H1 (cell line): ENCODE data around the gene RDH11. TPM values are rescaled to one million over a fixed set of nuclear protein-coding genes. Genes with fewer than 3 reads are reported as not detected.

ENCODE experiments used
- CTCF ChIA-PET: fragments of 300-600 bp; sonication (Branson Sonifier 250); formaldehyde crosslinking; loops from one replicate; lab custom pipeline; 2021; ENCODE audit not compliant: partially characterized antibody; lab: Charles Lee
- POLR2A ChIA-PET: fragments of 300-600 bp; sonication (Branson Sonifier 250); formaldehyde crosslinking; loops from one replicate; lab custom pipeline; 2021; ENCODE audit warnings: inconsistent platforms; ENCODE audit not compliant: partially characterized antibody; lab: Charles Lee
- DNase-seq, 2 experiments: peaks; one replicate each; pipeline versions ENCODE4 v3.0.0 to v3.0.0-alpha.2; 2010 to 2022; ENCODE audit warnings: low spot score in 2 of 2, low read depth in 1 of 2, mixed read lengths in 1 of 2
- FAIRE-seq: peaks from 2 replicates; lab custom pipeline; 2011; peaks lifted over from hg19 to GRCh38; lab: Jason Lieb, UNC
- H2AFZ ChIP-seq: 2 replicates; pipeline ENCODE4 v1.8.1; 2012; ENCODE audit warnings: low read length, inconsistent platforms
- H2AK5ac ChIP-seq: 2 replicates; pipeline ENCODE4 v1.6.1; 2013; ENCODE audit warnings: low read depth, low read length
- H2BK120ac ChIP-seq: replicated peaks from 2 replicates; pipeline ENCODE3; 2013; ENCODE audit warnings: low read depth, low read length, inconsistent platforms
- H2BK12ac ChIP-seq: 2 replicates; pipeline ENCODE4 v1.6.1; 2013; ENCODE audit warnings: low read depth, low read length
- H2BK15ac ChIP-seq: 2 replicates; pipeline ENCODE4 v1.6.1; 2013; ENCODE audit warnings: low read length
- H2BK20ac ChIP-seq: 2 replicates; pipeline ENCODE4 v1.6.1; 2013; ENCODE audit warnings: low read length
- H2BK5ac ChIP-seq: 2 replicates; pipeline ENCODE4 v1.6.1; 2013; ENCODE audit warnings: low read depth, low read length
- H3K14ac ChIP-seq: 2 replicates; pipeline ENCODE4 v1.6.1; 2013; ENCODE audit warnings: inconsistent platforms; ENCODE audit not compliant: insufficient read length
- H3K18ac ChIP-seq: 2 replicates; pipeline ENCODE4 v1.6.1; 2013; ENCODE audit warnings: low read length; ENCODE audit errors: extremely low read depth
- H3K23ac ChIP-seq: 2 replicates; pipeline ENCODE4 v1.6.1; 2013; ENCODE audit warnings: inconsistent platforms; ENCODE audit not compliant: insufficient read length
- H3K23me2 ChIP-seq: 2 replicates; pipeline ENCODE4 v1.6.1; 2013; ENCODE audit warnings: low read depth, low read length
- H3K27ac ChIP-seq: 2 replicates; pipeline ENCODE4 v1.6.1; 2011; ENCODE audit warnings: low read depth, low read length, inconsistent platforms
- H3K27me3 ChIP-seq, 4 experiments: replicated peaks in 1 of 4; 1 replicate in 1 of 4; 2 replicates in 3 of 4; pipeline versions ENCODE4 v1.6.1 to v1.8.1; 2011 to 2013; ENCODE audit warnings: low read length in 3 of 4, mild to moderate bottlenecking in 3 of 4, inconsistent platforms in 2 of 4, mixed read lengths in 2 of 4, moderate library complexity in 1 of 4; ENCODE audit not compliant: control insufficient read depth in 3 of 4, insufficient read depth in 3 of 4; ENCODE audit errors: extremely low read depth in 1 of 4
- H3K36me3 ChIP-seq, 4 experiments: 2 replicates each; pipeline versions ENCODE4 v1.6.1 to v1.8.1; 2011 to 2013; ENCODE audit warnings: mild to moderate bottlenecking in 4 of 4, low read length in 3 of 4, moderate library complexity in 2 of 4, control low read depth in 1 of 4, inconsistent platforms in 1 of 4; ENCODE audit not compliant: insufficient read depth in 4 of 4, control insufficient read depth in 2 of 4
- H3K4ac ChIP-seq: replicated peaks from 2 replicates; pipeline ENCODE3; 2013; ENCODE audit warnings: low read length, low read depth, mixed read lengths, inconsistent platforms; ENCODE audit not compliant: insufficient read length
- H3K4me1 ChIP-seq, 4 experiments: replicated peaks in 1 of 4; 1 replicate in 1 of 4; 2 replicates in 3 of 4; pipeline versions ENCODE4 v1.6.1 to v1.8.1; 2011 to 2013; ENCODE audit warnings: low read length in 3 of 4, inconsistent platforms in 2 of 4, mixed read lengths in 1 of 4; ENCODE audit not compliant: insufficient read depth in 4 of 4, control insufficient read depth in 3 of 4
- H3K4me2 ChIP-seq, 2 experiments: 2 replicates each; pipeline versions ENCODE4 v1.6.1 to v1.8.1; 2011 to 2013; ENCODE audit warnings: low read depth in 2 of 2, low read length in 2 of 2, control low read depth in 1 of 2, inconsistent platforms in 1 of 2, mild to moderate bottlenecking in 1 of 2; ENCODE audit not compliant: insufficient read depth in 1 of 2
- H3K4me3 ChIP-seq, 4 experiments: fragments of 200-600, 300-600 bp in 1 of 4; sonication (generic), shearing (Covaris generic), sonication (Bioruptor Twin) in 1 of 4; 2 replicates each; pipeline versions ENCODE4 v1.5.1 to v1.8.1; 2011 to 2016; ENCODE audit warnings: low read length in 4 of 4, low read depth in 3 of 4, control low read depth in 2 of 4, inconsistent platforms in 2 of 4, mild to moderate bottlenecking in 2 of 4, mixed read lengths in 1 of 4, moderate library complexity in 1 of 4; ENCODE audit not compliant: insufficient read depth in 2 of 4; ENCODE audit errors: extremely low read depth in 1 of 4
- H3K56ac ChIP-seq: replicated peaks from 2 replicates; pipeline ENCODE3; 2013; ENCODE audit warnings: low read depth, mild to moderate bottlenecking, mixed read lengths, low read length, inconsistent platforms; ENCODE audit not compliant: insufficient read length
- H3K79me1 ChIP-seq: 2 replicates; pipeline ENCODE4 v1.6.1; 2013; ENCODE audit warnings: low read depth, low read length, control low read depth
- H3K79me2 ChIP-seq, 2 experiments: 2 replicates each; pipeline versions ENCODE4 v1.6.1 to v1.8.1; 2012 to 2013; ENCODE audit warnings: low read length in 2 of 2, mild to moderate bottlenecking in 2 of 2, inconsistent platforms in 1 of 2; ENCODE audit not compliant: insufficient read depth in 2 of 2, control insufficient read depth in 1 of 2
- H3K9ac ChIP-seq, 4 experiments: replicated peaks in 1 of 4; 1 replicate in 1 of 4; 2 replicates in 3 of 4; pipeline versions ENCODE4 v1.6.1 to v1.8.1; 2011 to 2013; ENCODE audit warnings: low read depth in 3 of 4, low read length in 3 of 4, control low read depth in 2 of 4, mild to moderate bottlenecking in 2 of 4, moderate library complexity in 2 of 4, inconsistent platforms in 1 of 4; ENCODE audit errors: extremely low read depth in 1 of 4
- H3K9me3 ChIP-seq, 2 experiments: 2 replicates each; pipeline versions ENCODE4 v1.6.1 to v1.8.1; 2012 to 2013; ENCODE audit warnings: mild to moderate bottlenecking in 2 of 2, moderate library complexity in 2 of 2, control low read depth in 1 of 2, inconsistent platforms in 1 of 2, low read depth in 1 of 2, low read length in 1 of 2, mixed read lengths in 1 of 2; ENCODE audit not compliant: insufficient read depth in 2 of 2
- H4K20me1 ChIP-seq, 2 experiments: replicated peaks in 1 of 2; 2 replicates each; pipeline versions ENCODE3 to v1.8.1; 2011 to 2013; ENCODE audit warnings: inconsistent platforms in 2 of 2, low read length in 2 of 2, mild to moderate bottlenecking in 1 of 2; ENCODE audit not compliant: insufficient read depth in 2 of 2, control insufficient read depth in 1 of 2
- H4K5ac ChIP-seq: 2 replicates; pipeline ENCODE4 v1.6.1; 2013; ENCODE audit warnings: low read length, low read depth, mixed read lengths, inconsistent platforms; ENCODE audit not compliant: insufficient read length
- H4K8ac ChIP-seq: 2 replicates; pipeline ENCODE4 v1.8.0; 2013; ENCODE audit warnings: mild to moderate bottlenecking, moderate library complexity, low read length, inconsistent platforms; ENCODE audit not compliant: insufficient read depth; ENCODE audit errors: extremely low read depth
- H4K91ac ChIP-seq: replicated peaks from 2 replicates; pipeline ENCODE3; 2013; ENCODE audit warnings: low read length, mixed read lengths, inconsistent platforms; ENCODE audit not compliant: insufficient read length
- ATF3 ChIP-seq: IDR thresholded peaks from 2 replicates; pipeline ENCODE4 v1.6.1; 2011; ENCODE audit warnings: low read depth, mild to moderate bottlenecking, low read length; ENCODE audit not compliant: insufficient read depth
- RFX5 ChIP-seq: IDR thresholded peaks from 2 replicates; pipeline ENCODE4 v1.6.1; 2011; ENCODE audit warnings: low read depth, low read length, improper control_type of control experiment, borderline replicate concordance
- SIX5 ChIP-seq: IDR thresholded peaks from 2 replicates; pipeline ENCODE4 v1.6.1; 2011; ENCODE audit warnings: mild to moderate bottlenecking, low read depth, low read length
- TAF1 ChIP-seq: IDR thresholded peaks from 2 replicates; pipeline ENCODE4 v1.6.1; 2011; ENCODE audit warnings: mild to moderate bottlenecking, low read depth, low read length
- WGBS, 2 experiments: shearing (Covaris generic) in 1 of 2; methylation state at CpG; one replicate each; pipeline versions ENCODE4 v1.1.6 to v1.1.7; 2013 to 2015; ENCODE audit warnings: low lambda C conversion rate in 2 of 2, mixed read lengths in 2 of 2, inconsistent platforms in 1 of 2, low coverage in 1 of 2, missing lambda C conversion rate in 1 of 2; ENCODE audit not compliant: insufficient replicate concordance in 2 of 2, insufficient coverage in 1 of 2, insufficient read length in 1 of 2; ENCODE audit errors: extremely low coverage in 1 of 2, missing lambda C conversion rate in 1 of 2; 5-methylcytosine and 5-hydroxymethylcytosine counted together
- polyA plus RNA-seq, 7 experiments: library from polyadenylated mRNA; depleted of rRNA in 3 of 7; stranded (reverse) in 5 of 7; unstranded in 2 of 7; fragments of >200 nt in 5 of 7; fragments of 200-250 nt in 2 of 7; gene quantifications; 1 replicate in 5 of 7; 2 replicates in 1 of 7; 4 replicates in 1 of 7; pipeline versions ENCODE4 v1.2.1 to v1.2.3, GENCODE V29; 2011 to 2013; ENCODE audit warnings: missing spikeins in 2 of 7, mixed read lengths in 2 of 7
- total RNA-seq: library from RNA; stranded (reverse); fragmentation: NEBNext Ultra II Directional; extraction: Animal tissue kit (Norgen Biotek cat#: 25700); gene quantifications from 2 replicates; pipeline ENCODE4 v1.2.1, GENCODE V29; 2021

Gene RDH11
- total and polyA plus RNA-seq, 2 of the 8 experiments (the other 6 are each of a cell fraction or from before 2014, with no cell fraction given), result 104 to 117 TPM

- Histone ChIP-seq H3K36me3 (no peaks in the 10 kb centered on the region), H3K27me3 (no peaks in the 10 kb centered on the region), H4K20me1 (no peaks in the 10 kb centered on the region), H3K18ac (no peak overlapping the region), H3K4me3 (peak overlapping the region in 1 of 4 experiments; percentile 31; a peak in 1 of 8 replicates), H4K8ac (no peak overlapping the region), H2BK15ac (no peak overlapping the region), H3K9ac (no peak overlapping the region), H2BK5ac (no peak overlapping the region), H3K23me2 (no peaks in the 10 kb centered on the region), H3K4me2 (peak overlapping the region; percentile 11 to 42; a peak in 3 of 4 replicates), H3K79me2 (no peaks in the 10 kb centered on the region), H3K56ac (no peak overlapping the region), H3K4ac (no peak overlapping the region), H2AFZ (peak overlapping the region; percentile 98), H4K91ac (no peak overlapping the region), H3K9me3 (no peaks in the 10 kb centered on the region), H3K27ac (no peak overlapping the region), H2AK5ac (no peak overlapping the region), H2BK120ac (no peak overlapping the region), H3K79me1 (no peaks in the 10 kb centered on the region), H3K23ac (no peak overlapping the region), H3K14ac (no peak overlapping the region), H2BK20ac (no peak overlapping the region), H4K5ac (no peak overlapping the region), H2BK12ac (no peak overlapping the region), H3K4me1 (no peaks in the 10 kb centered on the region; a peak in 1 of 7 replicates)
- WGBS, 2 experiments, result 54% methylated on average over 3 of the region's 3 CpGs; no CpG with 5 or more reads in 1 of the 2 experiments
- ChIA-PET CTCF (interaction anchor here (0.7 to 1.6 kb wide), 5 partner anchors 27 to 1122 kb away, joined by 3 read pairs; partner anchors contain the start of gene PIGH), POLR2A (interaction anchor here (0.7 to 1.0 kb wide), 4 partner anchors 11 to 181 kb away, joined by 3 to 8 read pairs (median 4); partner anchors contain the start of gene RDH11)
- FAIRE-seq (peak; percentile 39), DNase-seq (no peak)
- 0 out of 2 replicates have a peak, but pooled peaks have one; percentile 40 for TF ChIP-seq TAF1
- TF ChIP-seq SIX5, result peak; percentile 60
- no peak for TF ChIP-seq RFX5
- no peak for TF ChIP-seq ATF3
These were observed 26.7 kb upstream of the RDH11 start for GRCh38 chr14:67722293-67722692.
